GM12872 (cell line): ENCODE results near the gene PLPP3.

Experiments
- TF ChIP-seq, protein P1 (sequence below): IDR thresholded peaks from 3 replicates; pipeline ENCODE4 v1.5.1; 2011; ENCODE audit warnings: low read depth, mild to moderate bottlenecking, low read length, moderate library complexity; ENCODE audit not compliant: insufficient read depth

Gene PLPP3

DNA sequence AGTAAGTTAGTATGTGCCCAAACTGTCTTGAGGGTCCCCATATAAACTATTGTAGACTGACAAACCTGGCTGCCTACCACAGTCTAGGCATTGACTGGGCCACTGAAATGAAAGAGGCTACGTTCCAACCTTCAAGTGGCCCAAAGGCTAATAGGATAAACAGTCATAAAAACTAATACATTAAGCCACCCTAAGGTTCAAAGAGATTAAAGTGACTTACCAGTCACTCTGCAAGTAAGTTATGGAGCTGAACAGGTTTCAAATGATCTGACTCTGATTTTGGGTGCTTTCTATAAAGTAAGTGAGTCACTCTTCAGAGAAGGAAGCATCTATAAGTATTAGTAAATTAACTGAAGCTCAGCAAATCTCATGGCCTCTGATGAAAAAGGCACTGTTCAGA is 38.0 kb downstream of the PLPP3 start:
- TF ChIP-seq, protein P1, sequence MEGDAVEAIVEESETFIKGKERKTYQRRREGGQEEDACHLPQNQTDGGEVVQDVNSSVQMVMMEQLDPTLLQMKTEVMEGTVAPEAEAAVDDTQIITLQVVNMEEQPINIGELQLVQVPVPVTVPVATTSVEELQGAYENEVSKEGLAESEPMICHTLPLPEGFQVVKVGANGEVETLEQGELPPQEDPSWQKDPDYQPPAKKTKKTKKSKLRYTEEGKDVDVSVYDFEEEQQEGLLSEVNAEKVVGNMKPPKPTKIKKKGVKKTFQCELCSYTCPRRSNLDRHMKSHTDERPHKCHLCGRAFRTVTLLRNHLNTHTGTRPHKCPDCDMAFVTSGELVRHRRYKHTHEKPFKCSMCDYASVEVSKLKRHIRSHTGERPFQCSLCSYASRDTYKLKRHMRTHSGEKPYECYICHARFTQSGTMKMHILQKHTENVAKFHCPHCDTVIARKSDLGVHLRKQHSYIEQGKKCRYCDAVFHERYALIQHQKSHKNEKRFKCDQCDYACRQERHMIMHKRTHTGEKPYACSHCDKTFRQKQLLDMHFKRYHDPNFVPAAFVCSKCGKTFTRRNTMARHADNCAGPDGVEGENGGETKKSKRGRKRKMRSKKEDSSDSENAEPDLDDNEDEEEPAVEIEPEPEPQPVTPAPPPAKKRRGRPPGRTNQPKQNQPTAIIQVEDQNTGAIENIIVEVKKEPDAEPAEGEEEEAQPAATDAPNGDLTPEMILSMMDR: no peak

DNA sequence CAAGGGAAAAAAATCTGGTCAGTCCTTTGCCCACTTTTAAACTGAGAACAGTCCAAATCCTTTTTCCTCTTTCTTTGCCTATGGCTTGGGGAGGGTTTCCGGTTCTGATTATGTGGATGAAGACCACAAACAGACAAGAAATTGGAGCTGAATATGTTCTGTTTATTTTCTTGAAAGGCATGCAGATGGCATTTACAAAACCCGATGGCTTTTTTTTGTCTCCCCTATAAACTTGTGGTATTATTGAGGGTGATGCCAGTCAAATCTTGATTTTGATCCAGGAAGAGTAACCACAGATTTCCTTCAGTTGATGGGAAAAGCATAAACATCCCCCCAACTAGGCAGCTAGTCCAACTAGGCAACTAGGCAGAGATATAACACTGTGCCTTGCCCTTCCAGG is 38.9 kb downstream of the PLPP3 start:
- TF ChIP-seq, protein P1: no peak

DNA sequence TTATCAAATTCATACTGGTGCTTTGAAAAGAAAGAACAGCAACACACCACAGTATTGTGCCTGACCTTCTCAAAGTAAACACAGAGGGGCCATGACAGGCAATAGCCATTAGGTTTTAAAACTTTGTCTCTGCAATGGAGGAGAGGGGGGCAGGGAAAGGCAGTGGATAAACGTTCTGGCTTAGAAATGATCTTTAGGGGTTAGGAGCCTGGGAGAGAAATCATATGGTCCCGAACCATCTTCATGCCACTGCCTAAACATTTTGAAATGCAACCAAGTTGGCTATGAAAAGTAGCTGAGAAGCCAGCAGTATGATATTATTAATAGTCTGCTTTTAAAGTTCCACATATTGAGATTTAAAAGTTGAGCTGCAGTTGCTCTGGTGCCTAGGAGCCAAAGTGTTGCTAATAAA is 39.8 kb downstream of the PLPP3 start:
- TF ChIP-seq, protein P1: no peak

DNA sequence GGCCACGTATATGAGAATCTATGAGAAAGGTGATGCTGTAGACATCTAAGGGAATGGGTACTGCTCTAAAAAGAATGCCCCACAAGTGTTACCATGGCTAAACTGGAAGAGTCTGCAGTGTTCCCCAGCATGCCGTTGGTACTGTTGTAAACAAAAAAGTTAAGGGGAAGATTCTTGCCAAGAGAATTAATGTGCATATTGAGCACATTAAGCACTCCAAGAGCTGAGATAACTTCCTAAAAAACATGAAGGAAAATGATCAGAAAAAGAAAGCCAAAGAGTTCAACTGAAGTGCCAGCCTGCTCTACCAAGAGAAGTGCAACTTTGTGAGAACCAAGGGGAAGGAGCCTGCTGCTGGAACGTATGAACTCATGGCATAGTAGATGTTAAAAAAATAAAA is 40.8 kb downstream of the PLPP3 start:
- TF ChIP-seq, protein P1: no peak

DNA sequence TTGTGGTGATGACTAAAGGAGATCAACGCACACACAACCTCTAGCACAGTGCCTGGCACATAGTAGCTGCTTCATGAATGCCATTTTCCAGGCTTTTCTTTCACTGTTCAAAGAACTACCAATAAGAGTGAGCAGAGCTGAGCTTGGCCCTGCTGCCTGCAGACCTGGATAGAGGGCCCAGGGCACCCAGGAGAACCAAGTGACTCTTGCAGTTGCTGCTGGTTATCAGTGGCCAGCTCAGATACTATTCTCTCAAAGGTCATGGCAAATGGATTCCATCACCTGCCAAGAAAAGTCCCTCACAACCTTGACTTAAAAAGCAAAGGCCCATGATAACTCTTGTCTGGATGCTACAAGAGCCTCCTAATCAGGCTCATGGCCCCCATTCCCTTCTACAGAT is 41.7 kb downstream of the PLPP3 start:
- TF ChIP-seq, protein P1: no peak

DNA sequence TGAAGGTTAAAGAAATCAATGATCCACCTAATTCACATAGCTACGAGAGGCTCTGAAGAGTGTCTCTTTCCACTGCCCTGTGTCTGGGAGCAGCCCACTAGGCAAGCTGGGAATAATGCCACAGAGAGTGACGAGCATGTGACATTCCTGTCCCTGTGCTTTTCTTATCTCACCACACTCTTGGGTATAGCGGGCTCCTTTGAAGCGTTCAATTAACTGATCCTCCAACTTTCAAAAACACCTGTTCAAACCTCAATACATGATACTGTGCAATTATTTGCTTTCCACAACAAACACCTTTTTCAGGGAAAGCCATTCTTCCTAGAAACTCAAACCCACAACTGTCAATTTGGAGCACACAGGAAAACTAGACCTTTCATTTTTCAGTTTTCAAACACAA is 43.4 kb downstream of the PLPP3 start:
- TF ChIP-seq, protein P1: no peak

DNA sequence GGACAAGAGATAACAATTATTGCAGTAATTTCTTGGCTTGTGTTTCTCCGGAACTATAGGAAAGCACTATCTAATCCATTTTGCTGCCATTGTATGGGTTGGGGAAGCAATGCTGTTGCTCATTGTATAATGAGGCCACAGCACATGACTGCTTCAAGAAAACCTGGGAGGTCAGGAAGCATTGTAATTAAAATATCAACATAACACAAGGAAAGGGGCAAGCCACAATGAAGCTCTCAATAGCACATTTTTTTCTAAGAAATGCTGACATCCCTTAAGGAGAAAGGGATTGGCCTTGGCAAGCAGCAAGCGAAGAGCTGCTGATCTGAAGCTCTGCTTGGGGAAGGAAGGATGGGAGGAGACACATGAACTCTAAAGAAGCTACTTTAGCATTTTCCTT is 44.0 kb downstream of the PLPP3 start:
- TF ChIP-seq, protein P1: no peak
